ENCODE measurements around the gene SIPA1L2. TPM values are rescaled to one million over a fixed set of nuclear protein-coding genes. Genes with fewer than 3 reads are reported as not detected.

The SIPA1L2 gene
- total and polyA plus RNA-seq, 2 experiments from 2014 or later = 4.1 to 17.0 TPM

DNA sequence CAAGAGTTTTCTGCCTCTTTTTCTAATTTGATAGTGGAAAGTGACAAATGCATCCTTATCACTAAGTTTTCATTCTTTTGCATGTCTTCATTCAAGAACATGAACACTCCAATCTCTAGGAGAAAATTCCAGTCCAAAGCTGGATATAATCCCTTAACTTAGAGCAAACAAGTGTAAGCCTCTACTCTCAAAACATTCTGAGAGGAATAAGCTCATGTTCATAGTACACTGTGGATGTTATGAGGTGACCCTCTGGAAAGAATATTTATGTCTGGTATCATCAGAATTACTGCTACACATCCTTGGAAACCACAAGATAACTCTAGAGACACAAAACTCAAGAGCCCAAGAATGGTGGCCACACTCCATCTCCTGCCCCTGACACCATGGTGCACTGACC lies 15.1 kb downstream of the SIPA1L2 start (continued):
- TF ChIP-seq POLR2AphosphoS5 (IDR thresholded peaks at IDR 0.05; ENCODE audit: low read depth) = no peak
- TF ChIP-seq CTCF (conservative IDR thresholded peaks at IDR 0.05; ENCODE audit: low read depth in 2 of 2) = no peak
- TF ChIP-seq ETS1 (IDR thresholded peaks at IDR 0.05) = no peak
- TF ChIP-seq JUNB (IDR thresholded peaks at IDR 0.05; ENCODE audit: unreplicated experiment) = no peak
- no peak for TF ChIP-seq NANOG (IDR thresholded peaks at IDR 0.05; ENCODE audit: borderline replicate concordance)
- TF ChIP-seq REST (IDR thresholded peaks at IDR 0.05; ENCODE audit: unreplicated experiment) = no peak
- no peak for TF ChIP-seq STAT1 (IDR thresholded peaks at IDR 0.05; ENCODE audit: unreplicated experiment)
- no peak for TF ChIP-seq ZNF114 (CRISPR knock-in tag; IDR thresholded peaks at IDR 0.05)

DNA sequence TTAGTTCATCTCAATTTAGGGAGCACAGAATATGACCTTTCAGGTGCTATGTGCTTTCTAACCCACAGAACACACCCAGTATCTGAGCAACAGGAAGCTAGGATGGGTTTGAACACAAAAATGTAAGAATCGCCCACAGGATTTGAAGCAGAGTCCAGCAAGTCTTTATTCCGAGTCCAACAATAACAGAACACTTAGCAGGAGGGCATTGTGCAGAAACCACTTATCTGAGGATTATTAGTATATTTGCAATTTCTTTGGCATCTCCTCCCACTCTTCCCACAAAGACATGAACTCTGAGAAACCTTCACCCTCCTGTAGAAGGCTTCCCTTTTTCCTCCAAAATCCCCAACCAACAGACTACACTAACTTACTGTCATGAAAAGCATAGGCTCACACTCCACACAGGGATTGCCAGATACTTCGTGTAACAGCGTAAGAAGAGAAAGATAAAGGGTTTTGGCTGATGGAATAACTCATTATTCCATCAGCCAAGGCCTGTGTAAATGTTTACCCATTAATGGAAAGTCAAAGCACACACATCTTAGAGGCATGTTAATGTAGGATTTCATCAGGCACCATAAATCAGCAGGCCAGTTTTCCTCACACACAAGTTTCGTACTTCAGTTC lies 16.1 kb downstream of the SIPA1L2 start:
- ATAC-seq = no peak
- no peak for DNase-seq (ENCODE audit: low spot score)
- no peaks in the 10 kb centered on the region for H3K27me3 ChIP-seq (ENCODE audit: insufficient read depth)
- H2AFZ ChIP-seq = no peak overlapping the region
- H3K4me2 ChIP-seq = no peak overlapping the region
- no peaks in the 10 kb centered on the region; the same call in 1 of the 2 replicates for H3K9me2 ChIP-seq (ENCODE audit: insufficient read depth)
- peaks cover 16% of the 10 kb centered on the region for H3K4me1 ChIP-seq (ENCODE audit: insufficient read depth)
- H3K27ac ChIP-seq (ENCODE audit: low read depth) = no peak overlapping the region
- H3K4me3 Mint-ChIP-seq = no peak overlapping the region
- no peak overlapping the region for H3K27ac Mint-ChIP-seq
- peaks cover 2% of the 10 kb centered on the region for H3K27me3 Mint-ChIP-seq (ENCODE audit: insufficient read depth, low read depth, poor library complexity)
- H3K4me3 ChIP-seq = no peak overlapping the region
- H3K4me1 Mint-ChIP-seq = peaks cover 51% of the 10 kb centered on the region
- no peaks in the 10 kb centered on the region for H3K9me3 Mint-ChIP-seq
- H3F3A ChIP-seq (replicated peaks; ENCODE audit: low read depth) = no peaks in the 10 kb centered on the region
- H4K20me1 ChIP-seq (replicated peaks; ENCODE audit: insufficient read depth) = no peaks in the 10 kb centered on the region
- no peaks in the 10 kb centered on the region for H3K36me3 Mint-ChIP-seq (ENCODE audit: low read depth)
- H3K79me2 ChIP-seq (replicated peaks; ENCODE audit: insufficient read depth) = peaks cover 18% of the 10 kb centered on the region
- no peaks in the 10 kb centered on the region for H3K36me3 ChIP-seq (ENCODE audit: insufficient read depth)
- TF ChIP-seq ZNF331 (CRISPR knock-in tag; IDR thresholded peaks at IDR 0.05; ENCODE audit: low read depth) (no peak), JUNB (IDR thresholded peaks at IDR 0.05; ENCODE audit: unreplicated experiment) (no peak), ZNF114 (CRISPR knock-in tag; IDR thresholded peaks at IDR 0.05) (no peak), ZNF462 (CRISPR knock-in tag; IDR thresholded peaks at IDR 0.05) (no peak), NANOG (IDR thresholded peaks at IDR 0.05; ENCODE audit: borderline replicate concordance) (no peak), EZH2phosphoT487 (IDR thresholded peaks at IDR 0.05; ENCODE audit: unreplicated experiment) (no peak), STAT1 (IDR thresholded peaks at IDR 0.05; ENCODE audit: unreplicated experiment) (no peak)

Data from GM23338 (cell line).